Right lung (tissue), 5 donors: ENCODE results near the gene WFDC5. TPM values are rescaled to one million over a fixed set of nuclear protein-coding genes. Genes with fewer than 3 reads are reported as not detected.

Experiments used
- polyA plus RNA-seq, 5 donors: library from polyadenylated mRNA; unstranded; fragments of 120-200 nt; gene quantifications; one replicate each; pipeline versions ENCODE4 v1.2.1 to v1.2.3, GENCODE V29; 2013; ENCODE audit warnings: inconsistent platforms in 1 of 5, low replicate concordance in 1 of 5; ENCODE audit not compliant: insufficient read length in 5 of 5, insufficient read depth in 1 of 5

The WFDC5 gene
- polyA plus RNA-seq, 5 donors, result not detected

Other genes with a start within 250 kb of the WFDC5 start
- 100 to 1,000 TPM; 161 to 195 (median 178) TPM for gene YWHAB, start 229.5 kb downstream of the WFDC5 start, polyA plus RNA-seq
- 100 to 1,000 TPM in 1 of 5 donors, 10 to 100 TPM in 4; 74.3 to 110 (median 86.3) TPM for gene PABPC1L, start 205.1 kb downstream of the WFDC5 start, polyA plus RNA-seq
- gene TOMM34, start 154.8 kb downstream of the WFDC5 start, polyA plus RNA-seq, result 10 to 100 TPM; 25.0 to 26.6 (median 25.3) TPM
- gene STK4, start 148.7 kb downstream of the WFDC5 start, polyA plus RNA-seq, result 10 to 100 TPM; 18.7 to 31.4 (median 26.8) TPM
- under 1 TPM in 4 of 5 donors, not detected in 1; 0.03 to 0.09 (median 0.04) TPM for gene KCNS1, start 14.0 kb downstream of the WFDC5 start, polyA plus RNA-seq
- gene WFDC12, start 9.3 kb upstream of the WFDC5 start, polyA plus RNA-seq, result not detected
- gene PI3, start 59.7 kb upstream of the WFDC5 start, polyA plus RNA-seq, result not detected
- gene SEMG1, start 91.9 kb upstream of the WFDC5 start, polyA plus RNA-seq, result not detected
- not detected for gene SEMG2, start 106.2 kb upstream of the WFDC5 start, polyA plus RNA-seq
- gene SLPI, start 139.4 kb upstream of the WFDC5 start, polyA plus RNA-seq, result 1 to 10 TPM; 3.0 to 7.9 (median 3.9) TPM
- not detected for gene RBPJL, start 191.7 kb upstream of the WFDC5 start, polyA plus RNA-seq
- gene MATN4, start 193.1 kb upstream of the WFDC5 start, polyA plus RNA-seq, result under 1 TPM; 0.09 to 0.18 (median 0.14) TPM
- 100 to 1,000 TPM; 188 to 275 (median 204) TPM for gene SDC4, start 233.2 kb upstream of the WFDC5 start, polyA plus RNA-seq
- 10 to 100 TPM; 21.7 to 26.7 (median 22.9) TPM for gene SYS1, start 248.0 kb upstream of the WFDC5 start, polyA plus RNA-seq